HepG2 (cell line): Measurements from ENCODE around the gene ILDR2. TPM values are rescaled to one million over a fixed set of nuclear protein-coding genes. Genes with fewer than 3 reads are reported as not detected.

Experiments used
- ARID3A ChIP-seq: IDR thresholded peaks from 2 replicates; pipeline ENCODE4 v1.6.1; 2012; ENCODE audit warnings: low read depth, low read length, improper control_type of control experiment
- HCFC1 ChIP-seq: fragments of 150-350 bp; IDR thresholded peaks from 2 replicates; pipeline ENCODE4 v1.6.1; 2014; ENCODE audit warnings: low read depth, low read length
- KDM1A ChIP-seq: IDR thresholded peaks from 2 replicates; pipeline ENCODE4 v1.6.1; 2016; ENCODE audit warnings: missing compliant biosample characterization
- MAFK ChIP-seq, 2 experiments: IDR thresholded peaks in 1 of 2; conservative IDR thresholded peaks in 1 of 2; 2 replicates each; pipeline ENCODE4 v1.6.1; 2011; ENCODE audit warnings: improper control_type of control experiment in 2 of 2, low read length in 2 of 2
- NR2F1 ChIP-seq, 2 experiments: fragments of 450-650 bp in 1 of 2; formaldehyde crosslinking in 1 of 2; IDR thresholded peaks; 2 replicates each; pipeline versions ENCODE4 v1.5.0 to v1.6.1; 2016 to 2020; ENCODE audit warnings: mild to moderate bottlenecking in 1 of 2, missing compliant biosample characterization in 1 of 2, missing genetic modification reagents in 1 of 2, moderate library complexity in 1 of 2
- PITX1 ChIP-seq: sonication (generic); formaldehyde crosslinking; IDR thresholded peaks from 2 replicates; pipeline ENCODE4 v1.5.1; 2020; ENCODE audit warnings: mild to moderate bottlenecking, missing genetic modification reagents
- SAP130 ChIP-seq: IDR thresholded peaks from 2 replicates; pipeline ENCODE4 v1.6.1; 2016; ENCODE audit warnings: low read depth
- TARDBP ChIP-seq: sonication (generic); formaldehyde crosslinking; IDR thresholded peaks from 2 replicates; pipeline ENCODE4 v1.8.0; 2022; ENCODE audit warnings: mild to moderate bottlenecking, missing genetic modification reagents
- ZBTB33 ChIP-seq: sonication (generic); formaldehyde crosslinking; IDR thresholded peaks from 2 replicates; pipeline ENCODE4 v1.4.0; 2020; ENCODE audit warnings: missing genetic modification reagents
- ZBTB40 ChIP-seq, 2 experiments: fragments of 450-650 bp in 1 of 2; sonication (generic) in 1 of 2; formaldehyde crosslinking in 1 of 2; IDR thresholded peaks; 2 replicates each; pipeline versions ENCODE4 v1.6.1 to v1.8.0; 2016 to 2022; ENCODE audit warnings: antibody characterized with exemption in 1 of 2, mild to moderate bottlenecking in 1 of 2, missing genetic modification reagents in 1 of 2
- ZGPAT ChIP-seq: IDR thresholded peaks from 2 replicates; pipeline ENCODE4 v1.6.1; 2016; ENCODE audit warnings: mild to moderate bottlenecking
- ZNF124 ChIP-seq: sonication (generic); formaldehyde crosslinking; IDR thresholded peaks from 2 replicates; pipeline ENCODE4 v1.4.0; 2020; ENCODE audit warnings: missing genetic modification reagents
- ZNF577 ChIP-seq: sonication (generic); formaldehyde crosslinking; IDR thresholded peaks from 2 replicates; pipeline ENCODE4 v1.4.0; 2020; ENCODE audit warnings: mild to moderate bottlenecking, low read depth, missing genetic modification reagents, borderline replicate concordance
- polyA plus RNA-seq, 8 experiments: library from polyadenylated mRNA; depleted of rRNA in 3 of 8; stranded (reverse) in 7 of 8; unstranded in 1 of 8; fragments of >200 nt; fragmentation: Illumina TruSeq in 4 of 8; extraction: Trizol in 4 of 8; gene quantifications; 2 replicates each; pipeline versions ENCODE4 v1.2.1 to v1.2.3, GENCODE V29; 2011 to 2016; ENCODE audit warnings: low read depth in 4 of 8, missing spikeins in 1 of 8, mixed read lengths in 1 of 8; ENCODE audit not compliant: insufficient read depth in 1 of 8
- total RNA-seq, 5 experiments: library from RNA; depleted of rRNA; stranded (reverse); fragments of >200 nt; fragmentation: Illumina TruSeq; extraction: Trizol; gene quantifications; 2 replicates each; pipeline ENCODE4 v1.2.3, GENCODE V29; 2016; ENCODE audit warnings: low read depth in 1 of 5

ILDR2 gene
- total and polyA plus RNA-seq, 2 of the 13 experiments (the other 11 are each of a cell fraction or from before 2014, with no cell fraction given) = 0.04 TPM; not detected in 1

GRCh38 chr1:166874464-166874863, 100.9 kb downstream of the ILDR2 start (continued):
- no peak for TF ChIP-seq HCFC1
- TF ChIP-seq NR2F1 (CRISPR knock-in tag; IDR thresholded peaks at IDR 0.05) = 0 out of 4 replicates have a peak, but pooled peaks have one; percentile 14 to 23
- no peak for TF ChIP-seq ZBTB40 (IDR thresholded peaks at IDR 0.05)
- TF ChIP-seq ZBTB40 (CRISPR knock-in tag; IDR thresholded peaks at IDR 0.05) = peak; percentile 74
- peak; percentile 56; the same call in 1 of the 2 replicates for TF ChIP-seq SAP130
- peak; percentile 96 for TF ChIP-seq PITX1 (CRISPR knock-in tag)
- TF ChIP-seq ZNF577 (CRISPR knock-in tag) = no peak
- peak; percentile 64; the same call in 1 of the 2 replicates for TF ChIP-seq TARDBP (CRISPR knock-in tag)
- peak; percentile 47; the same call in 1 of the 2 replicates for TF ChIP-seq ZGPAT (CRISPR knock-in tag)
- 0 out of 2 replicates have a peak, but pooled peaks have one; percentile 31 for TF ChIP-seq ZNF124 (CRISPR knock-in tag)
- TF ChIP-seq ZBTB33 = 0 out of 2 replicates have a peak, but pooled peaks have one; percentile 18
- TF ChIP-seq KDM1A (CRISPR knock-in tag) = peak; percentile 89; the same call in 1 of the 2 replicates
- no peak for TF ChIP-seq MAFK (conservative IDR thresholded peaks at IDR 0.05 in 1 of 2, IDR thresholded peaks at IDR 0.05 in 1 of 2; ENCODE audit: low read length in 2 of 2)
- TF ChIP-seq ARID3A = 0 out of 2 replicates have a peak, but pooled peaks have one; percentile 9
